NK-92 (cell line): ENCODE results near the gene MAP3K5.
"Not testable (repeated sequence)": the region's sequence is repeated elsewhere in the genome, so short reads cannot be mapped to it uniquely, and the experiment has no call there.

Experiments
- DNase-seq: peaks from one replicate; lab custom pipeline; 2025; ENCODE audit not compliant: unreplicated experiment; lab: John Stamatoyannopoulos, UW

Gene MAP3K5

DNA sequence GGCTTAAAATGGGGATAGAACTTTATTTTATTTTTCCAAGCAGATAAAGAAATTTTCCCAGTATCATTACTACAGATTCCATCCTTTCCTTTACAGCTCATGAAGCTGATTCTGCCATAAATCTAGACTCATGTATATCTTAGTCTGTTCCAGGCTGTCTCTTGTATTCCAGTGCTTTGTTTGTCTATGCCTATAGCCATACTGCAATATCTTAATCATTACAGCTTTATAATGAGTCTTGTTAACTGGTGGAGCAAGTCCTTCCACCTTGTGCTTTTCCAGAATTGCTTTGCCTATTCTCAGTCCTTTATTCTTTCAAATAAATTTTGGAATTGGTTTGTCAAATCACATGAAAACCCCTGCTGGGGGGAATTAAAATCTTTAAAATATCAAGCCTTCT lies 99.2 kb downstream of the MAP3K5 start:
- DNase-seq = no peak

DNA sequence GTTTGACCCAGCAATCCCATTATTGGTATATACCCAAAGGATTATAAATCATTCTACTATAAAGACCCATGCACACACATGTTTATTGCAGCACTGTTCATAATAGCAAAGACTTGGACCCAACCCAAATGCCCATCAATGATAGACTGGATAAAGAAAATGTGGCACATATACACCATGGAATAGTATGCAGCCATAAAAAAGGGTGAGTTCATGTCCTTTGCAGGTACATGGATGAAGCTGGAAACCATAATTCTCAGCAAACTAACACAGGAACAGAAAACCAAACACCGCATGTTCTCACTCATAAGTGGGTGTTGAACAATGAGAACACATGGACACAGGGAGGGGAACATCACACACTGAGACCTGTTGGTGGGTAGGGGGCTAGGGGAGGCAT lies 104.4 kb downstream of the MAP3K5 start:
- not testable (repeated sequence) for DNase-seq

DNA sequence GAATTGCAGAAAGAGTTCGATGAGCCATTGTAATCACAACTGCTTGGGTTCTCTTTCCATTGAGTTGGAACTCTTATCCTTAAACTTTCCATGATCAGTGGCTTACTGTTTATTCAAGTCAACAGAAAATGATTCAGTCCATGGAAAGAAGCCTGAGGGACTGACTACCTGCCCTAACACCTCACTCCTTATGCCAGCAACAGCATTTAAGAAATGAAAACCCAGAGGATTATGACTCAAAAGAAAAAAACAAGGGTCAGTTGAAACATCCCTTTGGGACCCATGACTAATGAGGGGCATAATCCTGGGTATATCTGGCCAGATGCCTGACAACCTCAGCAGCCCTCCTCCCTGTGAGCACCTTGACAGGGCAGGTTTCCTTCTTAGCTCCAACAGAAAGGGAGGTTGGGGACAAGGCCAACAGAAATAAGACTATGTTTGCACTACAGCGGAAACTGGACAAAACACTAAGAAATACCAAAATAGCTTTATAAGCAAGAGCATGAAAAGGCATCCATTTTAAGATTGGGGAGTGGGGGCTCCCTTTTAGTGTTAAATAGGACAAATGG lies 106.7 kb downstream of the MAP3K5 start:
- DNase-seq = no peak

DNA sequence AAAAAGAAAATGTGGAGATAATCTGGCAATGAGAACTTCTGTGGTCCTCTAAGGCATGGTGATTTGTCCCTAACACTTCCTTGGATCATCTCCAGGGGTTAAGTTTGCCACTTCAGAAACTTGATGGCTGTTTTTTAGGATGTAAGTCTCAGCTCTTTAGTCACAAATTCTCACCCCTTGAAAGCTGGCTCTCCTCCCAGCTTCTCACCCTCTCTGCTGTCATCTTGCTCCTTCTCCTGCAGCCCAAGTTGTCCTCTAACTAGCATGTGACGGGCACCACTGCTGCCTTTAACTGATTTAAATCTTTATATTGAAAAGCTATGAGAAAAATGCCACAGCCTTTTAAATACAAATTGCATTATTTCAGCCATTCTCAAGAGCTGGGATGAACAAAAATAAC lies 107.8 kb downstream of the MAP3K5 start:
- no peak for DNase-seq

DNA sequence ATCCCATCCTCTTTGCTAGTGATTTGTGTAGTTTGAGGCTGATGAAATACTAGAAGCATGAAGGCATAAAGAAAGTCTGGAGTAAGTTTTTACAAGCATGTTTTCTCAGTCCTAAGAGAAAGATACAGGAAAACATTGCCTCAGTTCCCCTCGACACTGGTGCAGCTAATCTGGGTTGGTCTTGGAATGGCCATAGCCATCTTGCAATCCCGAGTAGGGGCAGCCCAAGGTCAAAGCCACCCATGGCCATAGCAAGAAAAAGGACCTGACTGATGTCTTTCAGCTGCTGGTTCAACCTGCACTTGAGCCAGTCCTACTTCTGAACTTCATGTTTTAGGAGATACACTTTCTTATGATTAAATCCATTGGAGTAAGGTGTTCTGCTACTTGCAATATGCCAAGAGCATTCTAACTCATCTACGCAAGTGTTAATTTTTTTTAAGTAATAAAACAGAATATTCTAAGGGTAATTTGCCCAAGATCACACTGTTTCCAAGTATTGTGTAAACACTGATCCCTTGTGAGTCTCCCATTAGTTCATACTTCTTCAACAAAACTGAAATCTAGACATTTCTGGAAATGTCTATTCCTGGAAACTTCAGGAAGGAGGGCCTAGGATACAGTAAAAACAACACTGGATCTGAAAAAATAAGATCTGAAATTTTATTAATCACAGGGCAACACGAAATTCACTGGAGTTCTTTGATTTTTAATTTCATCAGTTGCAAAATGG lies 108.9 kb downstream of the MAP3K5 start:
- no peak for DNase-seq

DNA sequence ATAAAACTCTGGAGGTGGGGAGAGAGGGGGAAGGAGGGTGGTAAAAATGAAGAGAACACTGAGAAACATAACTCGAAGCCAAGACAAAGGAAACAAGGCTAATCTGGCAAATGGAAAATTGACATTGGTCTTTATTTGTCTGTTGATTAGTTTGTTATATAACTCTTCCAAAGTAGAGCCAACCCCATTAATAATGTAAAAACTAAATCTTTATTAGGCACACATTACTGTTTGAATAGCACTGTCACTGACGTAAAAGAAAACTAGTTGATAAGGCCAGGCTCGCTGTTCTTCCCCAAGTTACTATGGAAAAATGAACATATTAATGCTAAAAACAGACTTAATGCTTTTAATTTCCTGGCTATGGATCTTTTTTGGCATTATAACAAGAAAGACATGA lies 110.0 kb downstream of the MAP3K5 start:
- no peak for DNase-seq

DNA sequence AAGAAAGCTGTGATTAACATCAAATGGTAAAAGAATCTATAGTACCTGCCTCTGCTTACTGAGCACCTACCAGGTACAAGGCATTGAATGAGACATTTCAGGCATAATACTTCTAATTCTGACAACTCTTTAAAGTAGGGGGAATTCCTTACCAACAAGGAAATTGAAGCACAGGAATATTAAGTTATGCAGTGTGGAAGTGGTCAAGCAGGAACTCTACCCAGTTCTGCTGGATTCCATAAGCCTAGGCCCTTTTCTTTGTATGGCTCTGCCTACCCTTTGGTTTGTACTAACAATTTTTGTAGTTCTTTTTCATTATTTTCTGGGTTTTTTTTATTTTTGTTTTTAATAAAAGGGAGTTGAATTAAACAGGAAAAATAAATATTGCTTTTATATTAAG lies 114.5 kb downstream of the MAP3K5 start:
- no peak for DNase-seq

DNA sequence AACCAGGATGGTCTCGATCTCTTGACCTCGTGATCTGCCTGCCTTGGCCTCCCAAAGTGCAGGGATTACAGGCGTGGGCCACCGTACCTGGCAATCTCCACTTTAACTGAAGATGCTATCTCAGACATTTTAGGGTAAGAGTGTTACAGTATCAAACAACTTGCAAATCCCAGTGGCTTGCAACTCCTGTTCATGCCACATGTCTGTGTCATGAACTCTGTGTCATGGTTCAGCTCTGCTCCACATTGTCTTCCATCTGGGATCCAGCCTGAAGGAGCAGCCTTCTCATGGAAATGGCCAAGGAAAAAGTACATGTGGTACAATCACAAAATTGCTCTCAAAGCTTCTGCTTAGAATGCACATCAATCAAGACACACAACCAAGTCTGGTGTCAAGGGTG lies 114.9 kb downstream of the MAP3K5 start:
- DNase-seq = no peak

DNA sequence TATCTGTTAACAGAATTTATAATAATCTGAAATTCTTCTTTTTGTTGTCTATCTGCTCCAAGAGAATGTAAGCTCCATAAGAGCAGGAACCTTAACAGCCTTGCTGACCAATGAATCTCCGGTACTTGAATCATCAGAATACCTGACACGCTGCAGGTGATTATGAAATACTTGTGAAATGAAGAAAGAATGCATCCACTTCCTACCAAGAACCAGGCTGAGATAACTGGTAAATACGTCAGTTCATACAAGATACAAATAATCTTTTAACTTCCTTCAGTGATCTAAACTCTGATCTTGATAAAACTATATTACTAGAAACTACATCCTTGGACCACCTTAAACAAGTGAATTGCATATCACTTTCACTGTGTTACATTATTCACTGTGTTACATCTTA lies 116.2 kb downstream of the MAP3K5 start:
- DNase-seq = no peak

DNA sequence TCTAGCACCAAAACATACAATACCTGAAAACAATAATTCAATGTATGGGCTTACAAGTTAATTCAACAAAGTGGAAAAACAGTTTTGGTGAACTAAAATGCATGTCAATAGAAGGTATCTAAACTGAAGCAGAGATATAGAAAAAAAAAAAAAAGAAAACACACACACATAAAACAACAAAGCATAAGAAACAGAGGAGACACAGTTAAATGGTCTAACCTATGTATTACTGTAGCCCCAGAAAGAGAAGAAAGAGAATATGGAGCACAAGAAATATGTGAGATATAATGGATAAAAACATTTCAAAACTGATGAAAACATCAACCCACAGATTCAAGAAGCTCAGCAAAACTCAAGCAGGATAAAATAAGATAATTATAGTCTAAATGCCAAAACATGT lies 118.7 kb downstream of the MAP3K5 start:
- no peak for DNase-seq

DNA sequence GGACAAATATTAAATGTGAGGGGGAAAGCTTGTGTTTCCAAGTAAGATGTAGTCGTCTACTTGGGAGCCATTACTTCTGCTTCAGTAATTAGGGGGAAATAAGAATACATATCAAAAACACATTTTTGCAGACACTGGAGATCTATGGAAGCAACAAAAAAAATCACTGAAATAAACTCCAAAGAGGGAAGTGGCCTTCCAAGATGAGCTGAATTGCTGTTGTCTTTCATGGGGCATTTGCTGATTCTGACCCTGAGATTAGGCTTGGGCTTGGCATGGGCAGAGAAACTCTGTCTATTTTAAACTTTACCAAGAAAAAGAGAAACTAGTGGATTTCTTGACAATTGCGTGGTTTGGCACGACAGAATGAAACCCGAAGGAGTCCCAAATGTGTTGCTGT lies 120.1 kb downstream of the MAP3K5 start:
- no peak for DNase-seq

DNA sequence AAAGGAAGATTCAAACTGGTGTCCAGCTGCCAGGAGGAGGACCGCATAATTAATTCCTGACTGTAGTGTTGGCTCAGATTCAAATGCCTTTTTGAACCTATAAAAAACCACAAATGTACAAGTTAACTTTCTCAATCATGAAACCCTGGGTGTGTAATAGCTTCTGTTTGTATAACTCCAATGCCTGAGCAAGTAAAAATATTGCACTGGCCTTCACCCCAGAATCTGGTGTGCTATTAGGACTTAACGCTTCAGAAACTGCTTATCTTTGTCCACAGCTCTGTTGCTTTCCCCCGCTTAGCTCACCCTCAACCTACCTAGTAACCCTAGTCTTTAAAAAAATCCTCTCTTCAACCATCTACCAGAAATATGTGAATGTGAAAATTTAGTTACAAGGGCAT lies 123.0 kb downstream of the MAP3K5 start:
- DNase-seq = no peak

DNA sequence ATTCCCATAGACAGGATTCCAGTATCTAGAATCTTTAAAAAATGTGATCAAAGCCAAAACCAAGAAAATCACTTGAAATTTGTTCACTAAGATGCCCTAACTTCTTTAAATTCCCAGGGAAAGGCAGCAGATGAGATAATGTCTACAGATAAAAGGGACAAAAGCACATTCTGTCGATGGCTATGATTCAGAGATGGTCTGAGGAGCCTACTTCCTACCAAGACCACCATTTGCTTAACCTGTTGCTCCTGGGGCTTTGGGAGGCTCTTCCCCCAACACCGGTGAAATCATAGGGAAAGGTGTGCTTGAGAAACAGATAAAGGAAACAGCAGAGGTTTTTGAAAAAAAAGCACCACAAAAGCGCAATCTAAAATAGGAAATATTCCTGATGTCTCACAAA lies 123.7 kb downstream of the MAP3K5 start:
- DNase-seq = no peak

DNA sequence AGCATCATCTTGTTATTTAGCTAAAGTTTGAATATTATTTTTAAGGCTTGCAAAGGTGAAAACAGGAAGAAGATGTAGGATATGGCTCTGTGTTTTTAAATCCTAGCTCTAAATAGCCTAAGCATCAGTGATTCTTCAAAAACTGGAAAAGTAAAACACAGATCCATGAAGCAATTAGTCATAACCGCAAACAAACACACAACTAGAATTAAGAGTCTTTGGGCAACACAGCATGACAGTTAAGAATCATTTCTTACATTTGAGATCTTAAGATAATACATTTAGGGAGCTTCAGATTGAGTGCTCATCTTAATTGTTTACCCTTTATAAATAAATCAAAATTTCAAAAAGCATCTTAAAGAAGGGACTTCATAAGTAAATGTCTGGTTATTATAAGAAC lies 126.2 kb downstream of the MAP3K5 start:
- DNase-seq = no peak

DNA sequence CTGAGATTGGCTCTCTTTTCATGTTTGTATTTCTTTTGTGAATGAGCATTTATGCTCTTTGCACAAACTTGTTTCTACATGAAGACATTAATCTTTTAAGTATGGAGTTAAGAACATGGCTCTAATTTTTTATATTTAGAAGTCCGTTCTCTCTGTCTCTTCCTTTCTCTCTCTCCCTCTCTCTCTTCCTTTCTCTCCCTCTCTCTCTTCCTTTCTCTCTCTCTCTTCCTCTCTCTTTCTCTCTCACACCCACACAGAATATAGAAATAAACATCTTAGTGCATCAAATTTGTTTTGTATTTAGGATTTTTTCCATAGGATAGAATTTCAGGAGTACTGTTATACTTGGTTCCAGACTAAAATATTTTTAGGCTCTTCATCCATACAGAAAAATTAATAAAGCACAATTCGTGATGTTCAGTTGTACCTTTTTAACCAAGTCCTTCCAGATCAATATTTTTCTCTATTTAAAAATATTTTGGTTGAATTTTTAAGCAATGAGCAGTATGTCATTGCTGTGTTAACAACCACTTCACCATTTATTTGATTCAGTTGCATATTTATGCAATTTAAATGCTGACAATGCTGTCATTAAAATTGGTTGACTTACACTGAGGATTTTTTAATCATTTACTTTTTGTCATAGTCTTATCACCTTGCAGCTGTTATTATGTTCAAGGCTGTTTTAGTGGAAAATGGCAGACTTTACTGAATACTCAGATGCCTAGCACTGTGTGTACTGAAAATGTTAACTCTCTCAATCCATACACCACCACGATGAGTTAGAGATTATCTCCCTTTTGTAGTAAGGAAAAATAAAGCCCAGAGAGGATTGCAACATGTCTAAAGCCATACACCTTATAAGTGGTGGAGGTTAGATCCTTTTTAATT lies 129.7 kb downstream of the MAP3K5 start:
- DNase-seq = no peak

DNA sequence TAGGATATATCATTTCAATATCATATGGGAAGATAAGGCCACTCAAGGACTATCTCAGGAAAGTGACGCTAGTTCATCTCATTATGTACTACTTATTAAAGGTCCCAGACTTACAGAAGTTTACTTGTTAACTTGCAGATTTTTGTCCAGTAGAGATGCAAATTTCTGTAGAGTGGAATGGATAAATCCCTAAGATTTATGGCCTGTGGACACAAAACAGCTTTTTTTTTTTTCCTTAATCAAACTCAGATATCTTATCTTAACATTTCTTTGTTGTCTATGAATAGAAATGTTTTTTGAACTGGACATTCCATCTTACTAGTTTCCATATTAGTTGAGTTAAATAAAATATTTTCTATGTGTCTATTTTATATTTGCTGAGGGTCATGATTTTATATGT lies 131.6 kb downstream of the MAP3K5 start:
- DNase-seq = no peak

DNA sequence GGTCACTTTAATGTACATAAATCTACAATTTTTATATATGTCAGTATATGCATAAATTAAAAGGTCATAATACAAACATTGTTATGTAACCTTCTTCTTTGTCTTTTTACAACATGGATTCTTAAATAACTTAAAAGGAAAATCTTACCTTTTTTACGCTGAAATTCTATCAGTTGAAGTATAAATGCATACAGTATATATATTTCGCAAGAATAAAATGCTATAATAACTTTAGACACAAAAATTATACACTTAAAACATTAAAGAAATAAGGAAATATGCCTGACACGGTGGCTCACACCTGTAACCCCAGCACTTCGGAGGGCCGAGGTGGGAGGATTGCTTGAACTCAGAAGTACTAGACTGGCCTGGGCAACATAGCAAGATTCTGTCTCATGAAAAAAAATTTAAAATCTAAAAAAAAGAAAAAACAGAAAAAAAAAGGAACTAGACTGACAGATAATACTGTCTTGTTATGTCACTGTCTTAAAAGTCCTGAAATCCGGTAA lies 132.2 kb downstream of the MAP3K5 start:
- DNase-seq = no peak

DNA sequence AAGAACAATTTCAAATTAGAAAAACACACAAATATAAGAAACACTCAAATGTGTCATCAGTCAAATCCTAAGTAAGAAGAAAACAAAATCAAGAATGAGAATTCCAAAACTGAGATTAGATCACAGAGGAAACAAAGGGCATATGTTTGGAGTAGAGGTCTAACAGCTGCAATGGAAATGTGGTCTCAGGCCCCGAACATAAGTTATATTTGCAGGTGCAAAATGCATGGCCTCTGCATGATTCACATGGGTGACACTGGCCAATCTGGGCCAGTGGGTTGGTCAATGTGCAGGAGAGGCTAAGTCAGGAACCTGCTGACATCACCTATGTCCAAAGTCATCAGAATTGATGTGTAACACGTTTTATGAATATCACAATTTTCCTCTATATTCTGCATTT lies 133.6 kb downstream of the MAP3K5 start:
- no peak for DNase-seq

DNA sequence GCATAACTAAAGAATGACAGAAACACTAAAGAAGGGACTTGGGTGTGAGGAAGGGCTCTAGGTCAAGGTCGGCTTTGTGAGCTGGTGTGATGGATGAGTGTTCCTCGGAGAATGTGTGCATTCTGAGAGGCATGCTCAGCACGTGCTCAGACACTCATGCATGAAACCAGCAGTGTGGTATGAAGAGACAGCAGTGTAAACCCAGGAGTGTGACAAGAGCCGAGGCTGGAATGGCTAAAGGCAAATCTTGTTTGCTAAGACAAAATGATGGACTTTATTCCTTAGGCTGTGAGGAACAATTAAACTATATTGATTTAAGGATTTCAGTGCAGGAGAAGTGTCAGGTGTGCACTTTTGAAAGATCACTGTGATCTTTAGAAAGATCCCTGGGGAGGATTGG lies 134.6 kb downstream of the MAP3K5 start:
- DNase-seq = no peak

DNA sequence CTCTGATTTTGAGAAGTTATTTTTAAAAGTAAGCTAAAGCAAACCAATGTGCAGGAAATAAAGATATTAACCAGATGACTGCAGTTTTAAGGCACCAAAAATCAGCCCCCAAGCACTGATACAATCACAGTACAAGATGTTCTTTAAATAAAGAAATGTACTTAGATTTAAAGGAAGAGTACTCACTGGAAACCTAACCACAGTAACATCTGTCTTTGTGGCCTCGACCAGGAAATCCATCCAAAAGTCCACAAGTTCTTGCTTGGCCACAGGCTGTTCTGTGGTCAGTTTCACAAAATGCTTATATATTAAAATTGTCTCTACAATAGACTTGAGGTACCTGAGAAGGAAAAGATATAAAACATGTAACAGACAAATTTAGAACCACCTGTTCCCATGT lies 136.2 kb downstream of the MAP3K5 start:
- no peak for DNase-seq

DNA sequence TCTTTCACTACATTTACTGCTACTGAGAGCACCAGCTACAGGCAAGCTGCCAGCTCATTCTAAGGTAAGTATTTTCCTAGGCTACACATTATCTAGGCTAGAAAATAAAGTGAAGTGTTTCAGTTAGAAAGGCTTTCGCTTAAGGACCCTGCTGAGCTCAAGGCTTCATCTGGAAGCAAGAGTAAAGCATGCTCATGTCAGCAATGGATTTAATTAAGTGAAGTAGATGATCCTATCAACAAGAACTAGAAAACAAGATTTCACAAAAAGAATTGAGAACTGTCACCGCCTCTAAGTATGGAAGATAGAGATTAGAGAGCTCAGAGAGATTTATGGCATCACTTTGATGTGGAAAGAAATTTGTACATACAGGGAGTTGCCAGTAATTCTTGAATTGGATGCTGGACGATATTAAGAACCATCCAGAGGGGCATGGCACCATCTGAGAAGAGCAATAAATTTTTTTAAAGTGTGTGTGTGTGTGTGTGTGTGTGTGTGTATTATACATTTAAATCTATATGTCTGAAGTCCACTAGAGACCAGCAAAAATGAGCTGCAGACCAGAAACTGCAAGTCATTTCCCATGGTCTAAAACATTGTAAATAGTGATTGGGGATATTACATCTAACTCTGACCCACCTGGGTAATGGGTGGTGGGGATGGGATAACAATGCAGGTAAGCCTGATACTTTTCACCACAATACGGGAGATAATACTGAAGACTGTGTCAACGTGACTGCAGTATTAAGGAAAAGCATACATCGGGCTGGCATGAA lies 136.8 kb downstream of the MAP3K5 start:
- DNase-seq = no peak
